HG03354 (cell line): Measurements from ENCODE around the gene TOMM70.
"Not testable (repeated sequence)": the region's sequence is repeated elsewhere in the genome, so short reads cannot be mapped to it uniquely, and the experiment has no call there.

Experiments used
- ATAC-seq: cut with Tn5 transposase; IDR thresholded peaks from one replicate; pipeline ENCODE4 v1.9.1; 2021; ENCODE audit warnings: mild to moderate bottlenecking; ENCODE audit not compliant: unreplicated experiment, poor library complexity, severe bottlenecking

The TOMM70 gene

DNA sequence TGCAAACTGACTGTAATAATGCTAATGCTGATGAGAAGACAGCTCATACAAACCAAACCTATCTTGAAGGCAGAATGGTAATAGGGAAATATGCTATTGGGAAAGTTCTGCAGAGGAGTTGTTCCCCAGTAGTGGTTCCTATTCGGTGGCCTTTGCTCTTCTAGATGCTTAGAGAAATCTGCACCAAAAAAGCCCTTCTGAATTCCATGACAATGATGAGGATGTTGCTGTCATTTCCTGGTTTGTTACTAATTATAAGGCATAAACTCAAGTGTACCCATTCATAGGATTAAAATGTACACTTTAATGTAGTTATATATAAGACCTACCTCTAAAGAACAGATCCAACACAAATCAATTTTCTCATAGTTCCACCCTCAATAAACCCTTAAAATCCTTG is 30.1 kb downstream of the TOMM70 start:
- no peak for ATAC-seq

DNA sequence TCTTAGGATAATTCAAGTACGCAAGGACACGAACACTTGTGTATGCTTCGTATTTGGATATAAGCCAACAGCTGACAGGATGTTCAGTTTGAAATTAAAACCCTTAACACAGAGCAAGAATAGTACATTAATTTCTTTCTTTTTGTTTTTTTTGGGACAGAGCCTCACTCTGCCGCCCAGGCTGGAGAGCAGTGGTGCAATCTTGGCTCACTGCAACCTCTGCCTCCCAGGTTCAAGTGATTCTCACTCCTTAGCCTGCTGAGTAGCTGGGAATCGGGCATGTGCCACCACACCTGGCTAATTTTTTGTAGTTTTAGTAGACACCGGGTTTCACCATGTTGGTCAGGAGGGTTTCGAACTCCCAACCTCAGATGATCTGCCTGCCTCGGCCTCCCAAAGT is 32.4 kb downstream of the TOMM70 start:
- ATAC-seq, result no peak

DNA sequence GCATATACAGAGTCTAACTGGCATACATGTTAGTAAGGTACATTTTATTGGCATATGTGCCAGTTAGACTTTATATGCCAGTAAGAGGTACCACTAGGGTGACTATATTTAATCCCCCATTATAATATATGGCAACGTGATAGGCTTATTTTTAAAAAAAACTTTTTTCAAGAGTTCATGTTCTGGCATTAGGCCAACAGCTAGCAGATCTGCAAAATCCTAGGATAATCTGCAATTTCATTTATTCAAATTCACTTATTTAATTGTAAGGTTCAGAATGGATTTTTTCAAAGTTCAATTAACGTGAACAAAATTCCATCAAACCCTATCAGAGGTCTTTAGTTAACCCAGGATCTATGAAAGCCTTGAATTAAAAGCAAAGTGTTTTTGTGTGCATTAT is 34.5 kb downstream of the TOMM70 start:
- no peak for ATAC-seq

DNA sequence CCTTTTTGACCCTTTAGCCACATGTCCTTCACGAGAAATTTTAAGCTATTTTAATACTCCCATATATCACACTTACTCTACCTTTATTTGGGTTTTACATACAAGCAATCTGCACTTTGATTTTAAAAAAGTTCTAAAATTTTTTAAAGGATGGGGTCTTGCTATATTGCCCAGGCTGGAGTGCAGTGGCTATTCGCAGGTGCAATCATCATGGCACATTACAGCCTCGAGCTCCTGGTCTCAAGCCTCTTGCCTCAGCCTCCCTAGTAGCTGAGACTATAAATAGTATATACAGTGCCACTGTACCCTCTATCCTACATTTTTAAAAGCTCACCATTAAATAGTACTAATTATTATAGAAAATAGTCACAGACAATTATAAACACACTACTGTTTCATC is 36.5 kb downstream of the TOMM70 start:
- ATAC-seq, result no peak

DNA sequence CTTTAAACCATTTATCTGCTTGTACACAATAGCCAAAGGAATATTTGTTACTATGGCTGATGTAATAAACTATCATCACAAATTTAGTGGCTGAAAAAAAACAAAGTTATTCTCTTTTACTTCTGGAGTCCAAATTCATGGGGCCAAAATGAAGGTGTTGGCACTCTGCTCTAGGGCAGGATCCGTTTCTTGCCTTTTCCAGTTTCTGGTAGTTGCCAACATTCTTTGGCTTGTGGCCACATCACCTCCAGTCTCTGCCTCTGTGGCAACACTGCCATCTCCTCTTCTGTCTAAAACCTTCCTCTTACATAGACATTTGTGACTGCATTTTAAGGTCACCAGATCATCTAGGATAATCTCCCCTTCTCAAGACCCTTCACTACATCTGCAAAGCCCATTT is 39.0 kb downstream of the TOMM70 start:
- ATAC-seq, result no peak

- ATAC-seq, result no peak
Observed at GRCh38 chr3:100360757-100361496, 40.0 kb downstream of the TOMM70 start.

GRCh38 chr3:100359035-100359434 is 41.9 kb downstream of the TOMM70 start:
- ATAC-seq, result no peak

- ATAC-seq, result no peak
Observed at GRCh38 chr3:100358413-100358812, 42.5 kb downstream of the TOMM70 start.

DNA sequence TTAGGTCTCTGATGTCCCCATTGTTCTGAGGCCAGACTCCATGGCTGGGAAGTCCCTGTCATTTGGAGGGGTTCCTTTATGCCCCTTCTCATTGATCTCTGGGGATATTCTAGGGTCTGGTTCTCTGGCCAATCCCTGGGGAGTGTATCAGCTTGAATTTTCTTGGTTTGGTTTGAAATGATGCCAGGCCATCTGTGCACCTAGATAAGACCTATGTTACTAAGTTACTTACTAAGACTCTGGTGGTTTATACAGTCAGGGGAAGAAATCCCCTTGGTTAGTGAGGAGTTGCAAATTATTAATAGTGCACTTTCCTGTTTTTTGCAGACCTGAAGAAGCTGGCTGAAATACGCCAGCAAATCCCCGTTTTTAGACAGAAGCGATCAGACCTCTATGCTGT is 46.0 kb downstream of the TOMM70 start:
- ATAC-seq, result peak; percentile 59

GRCh38 chr3:100352296-100353231 is 48.3 kb downstream of the TOMM70 start:
- no peak for ATAC-seq

- not testable (repeated sequence) for ATAC-seq
Observed at GRCh38 chr3:100351770-100352169, 49.1 kb downstream of the TOMM70 start.

DNA sequence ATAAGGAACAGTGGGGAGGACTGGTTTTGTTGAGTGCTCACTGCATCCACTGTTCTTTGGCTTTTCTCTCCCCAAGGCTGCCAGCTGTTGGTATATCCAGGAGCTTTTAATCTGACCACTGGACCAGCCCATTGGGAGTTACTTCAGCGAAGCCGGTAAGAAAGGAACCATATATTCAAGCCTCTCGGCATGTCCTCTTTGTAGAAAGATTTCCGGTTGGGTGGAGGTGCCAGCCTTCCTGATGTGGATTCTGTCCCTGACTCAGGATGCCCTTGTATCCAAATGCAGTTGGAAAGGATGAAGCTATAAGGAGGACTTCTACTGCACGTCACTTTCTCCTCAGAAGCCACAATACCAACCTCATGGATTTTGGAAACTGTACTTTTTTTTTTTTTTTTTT is 52.2 kb downstream of the TOMM70 start:
- no peak for ATAC-seq

- ATAC-seq, result no peak
Observed at GRCh38 chr3:100340527-100340926, 60.4 kb downstream of the TOMM70 start.

GRCh38 chr3:100339786-100340185 is 61.1 kb downstream of the TOMM70 start:
- ATAC-seq, result no peak

DNA sequence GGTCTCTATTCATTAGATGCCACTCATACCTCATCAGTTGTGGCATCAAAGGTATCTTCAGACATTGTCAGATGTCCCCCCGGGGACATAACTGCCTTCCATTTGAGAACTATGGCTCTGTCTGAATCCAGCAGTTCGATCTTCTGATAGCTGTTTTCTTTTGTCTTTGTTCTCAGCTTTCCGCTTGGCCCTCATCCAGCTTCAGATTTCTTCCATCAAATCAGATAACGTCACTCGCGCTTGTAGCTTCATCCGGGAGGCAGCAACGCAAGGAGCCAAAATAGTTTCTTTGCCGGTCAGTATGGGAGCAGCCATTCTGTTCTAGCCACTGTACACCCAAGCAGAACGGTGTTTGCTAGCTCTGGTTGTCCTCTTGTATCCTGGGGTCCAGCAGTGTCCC is 62.0 kb downstream of the TOMM70 start:
- no peak for ATAC-seq

- not testable (repeated sequence) for ATAC-seq
Observed at GRCh38 chr3:100336229-100336628, 64.7 kb downstream of the TOMM70 start.

GRCh38 chr3:100335434-100335833 is 65.5 kb downstream of the TOMM70 start:
- peak; percentile 43 for ATAC-seq

DNA sequence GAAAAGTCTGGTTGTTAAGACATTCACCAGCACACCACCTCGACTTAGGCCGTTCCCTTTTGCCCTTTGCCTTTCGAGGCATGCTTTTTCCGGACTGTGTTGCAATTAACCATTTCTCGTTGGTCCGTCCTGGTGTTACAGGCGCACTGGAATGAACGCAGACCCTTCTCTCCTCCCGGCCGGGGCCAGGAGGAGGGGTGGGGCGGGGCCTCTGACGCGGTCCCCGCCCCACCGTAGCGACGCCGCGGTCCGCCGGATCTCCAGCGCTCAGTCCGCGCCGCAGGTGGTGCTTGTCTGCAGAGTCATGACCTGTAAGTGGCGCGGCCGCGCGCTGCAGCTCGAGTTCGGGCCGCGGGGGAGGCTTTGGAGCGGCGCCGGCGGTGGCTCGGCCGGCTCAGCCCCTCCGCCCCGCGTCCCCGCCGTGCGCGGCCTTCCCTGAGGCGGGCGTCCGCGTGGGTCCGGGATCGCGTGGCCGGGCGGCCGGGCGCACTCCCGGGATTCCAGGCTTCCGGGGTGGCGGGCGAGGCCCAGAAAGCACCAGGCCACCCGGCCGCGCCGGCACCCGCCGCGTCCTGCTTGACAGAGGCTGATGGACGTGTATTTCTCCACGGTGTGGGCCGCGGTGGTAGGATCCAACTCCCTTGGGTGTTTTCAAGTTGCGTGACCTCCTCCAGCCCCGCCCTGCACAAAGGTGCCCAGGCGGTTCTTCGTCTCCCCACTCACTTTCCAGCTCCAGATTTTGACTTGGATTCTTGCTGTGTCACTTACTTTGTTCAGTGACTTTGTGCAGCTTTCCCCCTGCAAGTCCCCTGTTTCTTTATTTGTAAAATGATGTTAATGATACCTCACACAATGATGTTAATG is 66.2 kb downstream of the TOMM70 start, which contains the start of gene NIT2:
Gene NIT2, plus strand, starts transcription at position 270 of the 864 bp plus-strand sequence. Its CDS starts 35 bp downstream, at position 305.
- peak; percentile 96 for ATAC-seq

- peak; percentile 37 for ATAC-seq
Observed at GRCh38 chr3:100333970-100334487, 66.9 kb downstream of the TOMM70 start.

DNA sequence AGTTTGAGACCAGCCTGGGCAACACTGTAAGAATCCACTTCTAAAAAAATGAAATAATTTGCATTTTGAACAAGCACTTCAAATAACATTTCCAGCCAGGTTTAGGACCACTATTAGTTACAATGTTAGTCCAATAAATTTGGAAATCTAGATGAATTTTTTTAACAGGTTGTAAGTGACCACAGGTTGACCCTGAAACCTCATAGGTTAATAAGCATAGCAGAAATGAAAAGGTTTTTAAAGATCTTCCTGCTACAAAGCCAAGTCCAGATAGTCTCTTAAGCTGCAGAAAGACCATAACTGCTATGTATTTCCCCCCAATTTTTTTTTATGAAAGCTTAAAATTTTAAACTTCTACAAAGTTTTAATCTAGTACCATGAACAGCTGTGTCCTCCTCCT is 67.8 kb downstream of the TOMM70 start:
- ATAC-seq, result no peak
